Liver (tissue), 9 donors: Measurements from ENCODE around the gene CCDC9B. TPM values are rescaled to one million over a fixed set of nuclear protein-coding genes. Genes with fewer than 3 reads are reported as not detected.

Experiments
- DNase-seq: peaks from one replicate; pipeline ENCODE4 v3.0.0-alpha.2; 2017; ENCODE audit warnings: low spot score
- H3K27ac ChIP-seq, 2 donors: one replicate each; pipeline ENCODE4 v1.7.0; 2013; ENCODE audit warnings: inconsistent platforms in 2 of 2, low read length in 2 of 2, control low read depth in 1 of 2, low read depth in 1 of 2, mild to moderate bottlenecking in 1 of 2
- H3K27me3 ChIP-seq, 4 donors: one replicate each; pipeline versions ENCODE4 v1.6.1 to v1.7.0; 2013; ENCODE audit warnings: low read length in 3 of 4, inconsistent platforms in 1 of 4, mild to moderate bottlenecking in 1 of 4, moderate library complexity in 1 of 4; ENCODE audit not compliant: control insufficient read depth in 4 of 4, insufficient read depth in 4 of 4
- H3K36me3 ChIP-seq, 4 donors: one replicate each; pipeline versions ENCODE4 v1.6.1 to v1.7.0; 2013; ENCODE audit warnings: low read length in 3 of 4, mild to moderate bottlenecking in 3 of 4, low read depth in 1 of 4, moderate library complexity in 1 of 4; ENCODE audit not compliant: control insufficient read depth in 4 of 4, insufficient read depth in 3 of 4
- H3K4me1 ChIP-seq, 4 donors: one replicate each; pipeline versions ENCODE4 v1.6.1 to v1.7.0; 2013; ENCODE audit warnings: low read length in 3 of 4, mild to moderate bottlenecking in 3 of 4, moderate library complexity in 1 of 4; ENCODE audit not compliant: control insufficient read depth in 4 of 4, insufficient read depth in 4 of 4
- H3K4me3 ChIP-seq, 3 donors: one replicate each; pipeline versions ENCODE4 v1.6.1 to v1.7.0; 2013; ENCODE audit warnings: low read length in 3 of 3, control low read depth in 1 of 3, low read depth in 1 of 3, mild to moderate bottlenecking in 1 of 3
- H3K9ac ChIP-seq, 2 donors: one replicate each; pipeline ENCODE4 v1.7.0; 2013; ENCODE audit warnings: low read length in 2 of 2, mild to moderate bottlenecking in 2 of 2, moderate library complexity in 2 of 2, control low read depth in 1 of 2, low read depth in 1 of 2
- H3K9me3 ChIP-seq, 4 donors: one replicate each; pipeline versions ENCODE4 v1.6.1 to v1.7.0; 2013; ENCODE audit warnings: low read length in 3 of 4; ENCODE audit not compliant: control insufficient read depth in 4 of 4
- EGR1 ChIP-seq, 2 donors: IDR thresholded peaks; 2 replicates each; pipeline ENCODE4 v1.6.1; 2016 to 2018; ENCODE audit warnings: antibody characterized with exemption in 2 of 2, low read depth in 2 of 2
- FOXA1 ChIP-seq: IDR thresholded peaks from 2 replicates; pipeline ENCODE4 v1.6.1; 2016; ENCODE audit warnings: antibody characterized with exemption
- FOXA2 ChIP-seq: IDR thresholded peaks from 2 replicates; pipeline ENCODE4 v1.6.1; 2016; ENCODE audit warnings: antibody characterized with exemption
- HNF4A ChIP-seq, 2 donors: conservative IDR thresholded peaks; 2 replicates each; pipeline ENCODE4 v1.6.1; 2016; ENCODE audit warnings: antibody characterized with exemption in 2 of 2, mild to moderate bottlenecking in 2 of 2
- HNF4G ChIP-seq: IDR thresholded peaks from 2 replicates; pipeline ENCODE4 v1.6.1; 2016; ENCODE audit warnings: antibody characterized with exemption
- NR2F2 ChIP-seq: IDR thresholded peaks from 2 replicates; pipeline ENCODE4 v1.6.1; 2016; ENCODE audit warnings: antibody characterized with exemption
- RAD21 ChIP-seq, 2 donors: IDR thresholded peaks; 2 replicates each; pipeline ENCODE4 v1.6.1; 2016; ENCODE audit warnings: antibody characterized with exemption in 2 of 2, mild to moderate bottlenecking in 2 of 2
- RXRA ChIP-seq, 2 donors: IDR thresholded peaks; 2 replicates each; pipeline ENCODE4 v1.6.1; 2017 to 2018; ENCODE audit warnings: antibody characterized with exemption in 2 of 2, mild to moderate bottlenecking in 1 of 2
- SP1 ChIP-seq: IDR thresholded peaks from 2 replicates; pipeline ENCODE4 v1.6.1; 2018; ENCODE audit warnings: antibody characterized with exemption, mild to moderate bottlenecking
- TAF1 ChIP-seq: conservative IDR thresholded peaks from 2 replicates; pipeline ENCODE4 v1.6.1; 2016; ENCODE audit warnings: antibody characterized with exemption, mild to moderate bottlenecking
- YY1 ChIP-seq: IDR thresholded peaks from 2 replicates; pipeline ENCODE4 v1.6.1; 2016; ENCODE audit warnings: antibody characterized with exemption, mild to moderate bottlenecking
- WGBS: extraction: QIAGEN DNeasy Blood & Tissue Kit; methylation state at CpG from one replicate; pipeline ENCODE4 v1.1.7; 2013; 5-methylcytosine and 5-hydroxymethylcytosine counted together
- polyA plus RNA-seq, 2 donors: library from polyadenylated mRNA; stranded (reverse) in 1 of 2; unstranded in 1 of 2; fragments of 200-250 nt in 1 of 2; fragments of >200 nt in 1 of 2; fragmentation: Nextera tagmentation in 1 of 2; extraction: Ambion mirVana in 1 of 2; gene quantifications; one replicate each; pipeline versions ENCODE4 v1.2.1 to v1.2.3, GENCODE V29; 2013 to 2015
- total RNA-seq, 2 donors: library from RNA; depleted of rRNA; stranded (reverse); fragments of >200 nt; gene quantifications; one replicate each; pipeline ENCODE4 v1.2.3, GENCODE V29; 2014
- TF ChIP-seq, protein P1 (sequence below): IDR thresholded peaks from 2 replicates; pipeline ENCODE4 v1.6.1; 2016; ENCODE audit warnings: antibody characterized with exemption
- TF ChIP-seq, protein P2 (sequence below): IDR thresholded peaks from 2 replicates; pipeline ENCODE4 v1.6.1; 2016; ENCODE audit warnings: antibody characterized with exemption
- TF ChIP-seq, protein P3 (sequence below): IDR thresholded peaks from 2 replicates; pipeline ENCODE4 v1.6.1; 2016; ENCODE audit warnings: antibody characterized with exemption
- TF ChIP-seq, protein P4 (sequence below): IDR thresholded peaks from 2 replicates; pipeline ENCODE4 v1.6.1; 2016; ENCODE audit warnings: antibody characterized with exemption, mild to moderate bottlenecking
- donor health status: healthy.
- donor health status: healthy.
- donor health status: healthy.
- donor health status: healthy.
- donor health status: healthy.

Gene CCDC9B
- total and polyA plus RNA-seq, 4 donors: 0.43 to 4.4 (median 0.73) TPM

DNA sequence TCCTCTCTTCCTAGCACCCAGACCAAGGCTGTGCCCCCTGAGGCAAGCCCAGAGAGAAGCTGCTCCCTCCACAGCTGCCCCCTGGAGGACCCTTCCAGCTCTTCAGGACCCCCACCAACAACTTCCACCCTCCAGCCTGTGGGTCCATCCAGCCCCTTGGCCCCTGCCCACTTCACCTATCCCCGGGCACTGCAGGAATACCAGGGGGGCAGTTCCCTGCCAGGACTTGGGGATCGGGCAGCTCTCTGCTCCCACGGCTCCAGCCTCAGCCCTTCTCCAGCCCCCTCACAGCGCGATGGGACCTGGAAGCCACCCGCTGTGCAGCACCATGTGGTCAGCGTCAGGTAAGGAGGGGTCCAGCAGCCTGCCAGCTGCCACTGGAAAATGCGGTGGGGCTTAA is 22.9 kb upstream of the CCDC9B start:
- no peaks in the 10 kb centered on the region for H3K27me3 ChIP-seq
- H3K4me3 ChIP-seq: no peak overlapping the region
- peaks cover 6 to 27% (median 15%) of the 10 kb centered on the region in 4 donors for H3K4me1 ChIP-seq
- no peak for DNase-seq
- H3K27ac ChIP-seq: no peak overlapping the region
- no peaks in the 10 kb centered on the region for H3K9me3 ChIP-seq
- H3K36me3 ChIP-seq: no peaks in the 10 kb centered on the region
- TF ChIP-seq EGR1 (IDR thresholded peaks at IDR 0.05; ENCODE audit: low read depth in 2 of 2): no peak
- no peak for TF ChIP-seq RAD21 (IDR thresholded peaks at IDR 0.05)
- TF ChIP-seq RXRA (IDR thresholded peaks at IDR 0.05): no peak
- TF ChIP-seq, protein P1, sequence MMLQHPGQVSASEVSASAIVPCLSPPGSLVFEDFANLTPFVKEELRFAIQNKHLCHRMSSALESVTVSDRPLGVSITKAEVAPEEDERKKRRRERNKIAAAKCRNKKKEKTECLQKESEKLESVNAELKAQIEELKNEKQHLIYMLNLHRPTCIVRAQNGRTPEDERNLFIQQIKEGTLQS: no peak
- no peak for TF ChIP-seq YY1
- no peak for TF ChIP-seq SP1
- TF ChIP-seq, protein P2, sequence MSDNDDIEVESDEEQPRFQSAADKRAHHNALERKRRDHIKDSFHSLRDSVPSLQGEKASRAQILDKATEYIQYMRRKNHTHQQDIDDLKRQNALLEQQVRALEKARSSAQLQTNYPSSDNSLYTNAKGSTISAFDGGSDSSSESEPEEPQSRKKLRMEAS: no peak
- TF ChIP-seq HNF4G: no peak
- TF ChIP-seq, protein P3, sequence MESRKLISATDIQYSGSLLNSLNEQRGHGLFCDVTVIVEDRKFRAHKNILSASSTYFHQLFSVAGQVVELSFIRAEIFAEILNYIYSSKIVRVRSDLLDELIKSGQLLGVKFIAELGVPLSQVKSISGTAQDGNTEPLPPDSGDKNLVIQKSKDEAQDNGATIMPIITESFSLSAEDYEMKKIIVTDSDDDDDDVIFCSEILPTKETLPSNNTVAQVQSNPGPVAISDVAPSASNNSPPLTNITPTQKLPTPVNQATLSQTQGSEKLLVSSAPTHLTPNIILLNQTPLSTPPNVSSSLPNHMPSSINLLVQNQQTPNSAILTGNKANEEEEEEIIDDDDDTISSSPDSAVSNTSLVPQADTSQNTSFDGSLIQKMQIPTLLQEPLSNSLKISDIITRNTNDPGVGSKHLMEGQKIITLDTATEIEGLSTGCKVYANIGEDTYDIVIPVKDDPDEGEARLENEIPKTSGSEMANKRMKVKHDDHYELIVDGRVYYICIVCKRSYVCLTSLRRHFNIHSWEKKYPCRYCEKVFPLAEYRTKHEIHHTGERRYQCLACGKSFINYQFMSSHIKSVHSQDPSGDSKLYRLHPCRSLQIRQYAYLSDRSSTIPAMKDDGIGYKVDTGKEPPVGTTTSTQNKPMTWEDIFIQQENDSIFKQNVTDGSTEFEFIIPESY: no peak
- TF ChIP-seq, protein P4, sequence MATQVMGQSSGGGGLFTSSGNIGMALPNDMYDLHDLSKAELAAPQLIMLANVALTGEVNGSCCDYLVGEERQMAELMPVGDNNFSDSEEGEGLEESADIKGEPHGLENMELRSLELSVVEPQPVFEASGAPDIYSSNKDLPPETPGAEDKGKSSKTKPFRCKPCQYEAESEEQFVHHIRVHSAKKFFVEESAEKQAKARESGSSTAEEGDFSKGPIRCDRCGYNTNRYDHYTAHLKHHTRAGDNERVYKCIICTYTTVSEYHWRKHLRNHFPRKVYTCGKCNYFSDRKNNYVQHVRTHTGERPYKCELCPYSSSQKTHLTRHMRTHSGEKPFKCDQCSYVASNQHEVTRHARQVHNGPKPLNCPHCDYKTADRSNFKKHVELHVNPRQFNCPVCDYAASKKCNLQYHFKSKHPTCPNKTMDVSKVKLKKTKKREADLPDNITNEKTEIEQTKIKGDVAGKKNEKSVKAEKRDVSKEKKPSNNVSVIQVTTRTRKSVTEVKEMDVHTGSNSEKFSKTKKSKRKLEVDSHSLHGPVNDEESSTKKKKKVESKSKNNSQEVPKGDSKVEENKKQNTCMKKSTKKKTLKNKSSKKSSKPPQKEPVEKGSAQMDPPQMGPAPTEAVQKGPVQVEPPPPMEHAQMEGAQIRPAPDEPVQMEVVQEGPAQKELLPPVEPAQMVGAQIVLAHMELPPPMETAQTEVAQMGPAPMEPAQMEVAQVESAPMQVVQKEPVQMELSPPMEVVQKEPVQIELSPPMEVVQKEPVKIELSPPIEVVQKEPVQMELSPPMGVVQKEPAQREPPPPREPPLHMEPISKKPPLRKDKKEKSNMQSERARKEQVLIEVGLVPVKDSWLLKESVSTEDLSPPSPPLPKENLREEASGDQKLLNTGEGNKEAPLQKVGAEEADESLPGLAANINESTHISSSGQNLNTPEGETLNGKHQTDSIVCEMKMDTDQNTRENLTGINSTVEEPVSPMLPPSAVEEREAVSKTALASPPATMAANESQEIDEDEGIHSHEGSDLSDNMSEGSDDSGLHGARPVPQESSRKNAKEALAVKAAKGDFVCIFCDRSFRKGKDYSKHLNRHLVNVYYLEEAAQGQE: no peak
- TF ChIP-seq NR2F2: no peak
- WGBS: 93% methylated on average over 8 of the region's 8 CpGs
- H3K9ac ChIP-seq: no peak overlapping the region

DNA sequence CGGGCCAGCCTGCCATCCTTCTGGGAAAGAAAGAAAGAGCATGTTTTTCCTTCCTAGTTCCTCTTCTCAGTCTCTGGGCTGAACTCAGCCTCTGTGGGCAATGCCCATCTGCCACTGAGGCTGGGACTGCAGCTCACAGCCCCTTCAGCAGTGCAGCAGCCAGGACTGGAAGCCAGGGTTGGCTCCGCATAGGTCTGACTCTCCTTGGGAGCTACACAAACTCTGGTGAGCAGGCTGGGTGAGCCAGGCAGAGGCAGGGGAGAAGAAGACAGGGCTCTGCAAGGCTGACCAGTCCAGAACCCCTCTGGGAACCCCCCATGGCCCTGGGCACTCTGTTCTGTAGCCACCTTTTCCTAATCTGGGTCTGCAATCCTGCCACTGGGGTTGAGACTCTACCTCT is 20.9 kb upstream of the CCDC9B start:
- no peaks in the 10 kb centered on the region for H3K27me3 ChIP-seq
- H3K27ac ChIP-seq: no peak overlapping the region
- TF ChIP-seq HNF4A (conservative IDR thresholded peaks at IDR 0.05) (no peak), TAF1 (no peak)
- no peaks in the 10 kb centered on the region for H3K9me3 ChIP-seq
- no peak for DNase-seq
- H3K9ac ChIP-seq: no peak overlapping the region
- peaks cover 3 to 21% (median 12%) of the 10 kb centered on the region in 4 donors for H3K4me1 ChIP-seq
- 95% methylated on average over 2 of the region's 2 CpGs for WGBS
- no peak overlapping the region for H3K4me3 ChIP-seq
- H3K36me3 ChIP-seq: no peaks in the 10 kb centered on the region

DNA sequence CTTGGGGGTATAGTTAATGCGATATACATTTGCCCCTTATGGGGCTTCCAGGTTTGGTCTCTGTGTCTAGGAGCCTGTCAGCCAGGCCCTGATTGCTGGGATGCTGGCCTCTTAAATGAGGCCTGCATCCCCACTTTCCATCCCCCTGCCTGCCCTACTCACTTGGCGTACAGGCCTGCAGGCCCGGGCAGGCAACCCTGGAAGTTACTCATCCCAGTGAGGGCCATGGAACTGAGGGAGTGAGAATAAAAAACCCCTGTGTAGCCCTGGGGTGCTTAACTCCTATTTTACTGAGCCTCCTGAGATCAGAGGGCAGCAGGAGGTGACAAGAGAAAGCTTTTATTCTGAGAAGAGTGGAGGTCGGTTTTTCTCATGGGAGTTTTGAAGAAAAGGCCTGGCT is 19.3 kb upstream of the CCDC9B start:
- Histone ChIP-seq H3K27me3 (no peaks in the 10 kb centered on the region), H3K4me1 (peaks cover 3 to 13% (median 10%) of the 10 kb centered on the region in 4 donors), H3K27ac (no peak overlapping the region), H3K4me3 (no peak overlapping the region), H3K36me3 (no peaks in the 10 kb centered on the region), H3K9ac (no peak overlapping the region), H3K9me3 (no peaks in the 10 kb centered on the region)
- WGBS: 96% methylated on average over 4 of the region's 4 CpGs
- no peak for DNase-seq
- no peak for TF ChIP-seq FOXA2
- TF ChIP-seq FOXA1: no peak
- TF ChIP-seq HNF4G: no peak
- no peak for TF ChIP-seq TAF1
